ENCODE results near the gene GH2.

The GH2 gene

GRCh38 chr17:63840591-63841349, 41.0 kb downstream of the GH2 start:
- DNase-seq (ENCODE audit: low spot score) = no peak

GRCh38 chr17:63838631-63839171, 43.0 kb downstream of the GH2 start:
- DNase-seq (ENCODE audit: low spot score) = no peak

GRCh38 chr17:63837962-63838600, 43.7 kb downstream of the GH2 start:
- DNase-seq (ENCODE audit: low spot score) = no peak

- no peak for DNase-seq (ENCODE audit: low spot score)
Observed at GRCh38 chr17:63837480-63837879, 44.3 kb downstream of the GH2 start.

- no peak for DNase-seq (ENCODE audit: low spot score)
Observed at GRCh38 chr17:63836811-63837210, 44.9 kb downstream of the GH2 start.

- DNase-seq (ENCODE audit: low spot score) = no peak
Observed at GRCh38 chr17:63835167-63835720, 46.5 kb downstream of the GH2 start.

GRCh38 chr17:63834431-63835166, 47.1 kb downstream of the GH2 start:
- DNase-seq (ENCODE audit: low spot score) = peak; percentile 79

- DNase-seq (ENCODE audit: low spot score) = no peak
Observed at GRCh38 chr17:63833741-63834373, 47.9 kb downstream of the GH2 start.

- no peak for DNase-seq (ENCODE audit: low spot score)
Observed at GRCh38 chr17:63833026-63833740, 48.6 kb downstream of the GH2 start.

- no peak for DNase-seq (ENCODE audit: low spot score)
Observed at GRCh38 chr17:63832455-63832854, 49.3 kb downstream of the GH2 start.

GRCh38 chr17:63832014-63832413, 49.7 kb downstream of the GH2 start:
- DNase-seq (ENCODE audit: low spot score) = no peak

GRCh38 chr17:63831505-63831904, 50.2 kb downstream of the GH2 start:
- no peak for DNase-seq (ENCODE audit: low spot score)

GRCh38 chr17:63830904-63831491, 50.7 kb downstream of the GH2 start:
- DNase-seq (ENCODE audit: low spot score) = no peak

- DNase-seq (ENCODE audit: low spot score) = no peak
Observed at GRCh38 chr17:63830278-63830677, 51.5 kb downstream of the GH2 start.

Data from SW480 (cell line).